SH-SY5Y (cell line): Measurements from ENCODE around the gene KLHL35.

Source experiments
- GATA2 ChIP-seq: IDR thresholded peaks from 2 replicates; pipeline ENCODE4 v1.6.1; 2011; ENCODE audit warnings: mild to moderate bottlenecking, low read depth, low read length
- GATA3 ChIP-seq: IDR thresholded peaks from 2 replicates; pipeline ENCODE4 v1.6.1; 2011; ENCODE audit warnings: low read depth, mild to moderate bottlenecking, low read length, moderate library complexity

GRCh38 chr11:75380716-75381420 lies 52.1 kb downstream of the KLHL35 start:
- TF ChIP-seq GATA3, result no peak
- TF ChIP-seq GATA2, result no peak
